ENCODE measurements around the gene PSD4. TPM values are rescaled to one million over a fixed set of nuclear protein-coding genes. Genes with fewer than 3 reads are reported as not detected.
A peak's percentile ranks its signal among the peaks of the same experiment; 100 is the strongest.

Gene PSD4
- total RNA-seq, 4 donors from 2014 or later: 48.2 to 193 (median 87.4) TPM

GRCh38 chr2:113158884-113159553 is 14.8 kb upstream of the PSD4 start:
- Histone ChIP-seq H3K27me3 (no peaks in the 10 kb centered on the region), H3K36me3 (no peaks in the 10 kb centered on the region), H3K4me3 (no peak overlapping the region), H3K9me3 (no peaks in the 10 kb centered on the region), H3K27ac (peak overlapping the region; percentile 51 to 82 (median 80)), H3K4me1 (peaks cover 0 to 16% (median 11%) of the 10 kb centered on the region in 4 donors)
- no peak for TF ChIP-seq POLR2AphosphoS5 (IDR thresholded peaks at IDR 0.05)
- TF ChIP-seq EP300 (IDR thresholded peaks at IDR 0.05; ENCODE audit: low read depth): no peak
- TF ChIP-seq, protein P1, sequence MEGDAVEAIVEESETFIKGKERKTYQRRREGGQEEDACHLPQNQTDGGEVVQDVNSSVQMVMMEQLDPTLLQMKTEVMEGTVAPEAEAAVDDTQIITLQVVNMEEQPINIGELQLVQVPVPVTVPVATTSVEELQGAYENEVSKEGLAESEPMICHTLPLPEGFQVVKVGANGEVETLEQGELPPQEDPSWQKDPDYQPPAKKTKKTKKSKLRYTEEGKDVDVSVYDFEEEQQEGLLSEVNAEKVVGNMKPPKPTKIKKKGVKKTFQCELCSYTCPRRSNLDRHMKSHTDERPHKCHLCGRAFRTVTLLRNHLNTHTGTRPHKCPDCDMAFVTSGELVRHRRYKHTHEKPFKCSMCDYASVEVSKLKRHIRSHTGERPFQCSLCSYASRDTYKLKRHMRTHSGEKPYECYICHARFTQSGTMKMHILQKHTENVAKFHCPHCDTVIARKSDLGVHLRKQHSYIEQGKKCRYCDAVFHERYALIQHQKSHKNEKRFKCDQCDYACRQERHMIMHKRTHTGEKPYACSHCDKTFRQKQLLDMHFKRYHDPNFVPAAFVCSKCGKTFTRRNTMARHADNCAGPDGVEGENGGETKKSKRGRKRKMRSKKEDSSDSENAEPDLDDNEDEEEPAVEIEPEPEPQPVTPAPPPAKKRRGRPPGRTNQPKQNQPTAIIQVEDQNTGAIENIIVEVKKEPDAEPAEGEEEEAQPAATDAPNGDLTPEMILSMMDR (IDR thresholded peaks at IDR 0.05): no peak
- no peak for TF ChIP-seq POLR2A (IDR thresholded peaks at IDR 0.05)
- 71 to 84% methylated on average over 4 of the region's 4 CpGs for WGBS, 2 donors (ENCODE audit: low coverage in 1 of 2)
- in situ Hi-C loops (cut with MboI; ENCODE audit: low pct_ligation_motif_present in 1 of 4, low pct_unique_long_range_greater_than_20kb in 1 of 4, low sequenced_read_pairs in 3 of 4): no loop called here
- intact Hi-C loops (cut with DNase I; ENCODE audit: low total_unique reads): no loop called here
- no peak for DNase-seq

DNA sequence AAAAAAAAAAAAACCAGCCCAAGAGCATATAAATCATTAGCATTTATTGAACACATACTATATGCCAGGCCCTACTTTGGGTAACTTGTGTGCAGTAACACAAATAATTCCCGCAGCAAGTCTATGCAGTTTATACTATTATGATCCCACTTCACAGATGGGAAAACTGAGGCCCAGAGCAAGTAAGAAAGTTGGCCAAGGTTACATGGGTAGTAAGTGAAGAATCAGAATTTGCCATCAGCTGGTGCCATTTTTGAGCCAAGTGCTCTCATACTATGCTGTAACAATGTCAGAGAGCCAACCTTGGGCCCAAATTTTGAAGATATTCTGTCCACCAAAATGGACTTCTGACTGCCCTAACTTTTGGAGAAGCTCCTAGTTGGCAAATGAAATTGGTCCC is 13.5 kb upstream of the PSD4 start:
- TF ChIP-seq POLR2A (IDR thresholded peaks at IDR 0.05) (no peak), POLR2AphosphoS5 (IDR thresholded peaks at IDR 0.05) (no peak), EP300 (IDR thresholded peaks at IDR 0.05; ENCODE audit: low read depth) (no peak)
- TF ChIP-seq, protein P1 (IDR thresholded peaks at IDR 0.05): no peak
- 97 to 100% methylated on average over 1 of the region's 1 CpG for WGBS, 2 donors (ENCODE audit: low coverage in 1 of 2)
- H3K27ac ChIP-seq: no peak overlapping the region
- no peak overlapping the region for H3K4me3 ChIP-seq
- H3K4me1 ChIP-seq: peaks cover 0 to 22% (median 14%) of the 10 kb centered on the region in 4 donors
- no peak for DNase-seq
- H3K9me3 ChIP-seq: no peaks in the 10 kb centered on the region
- intact Hi-C loops (cut with DNase I; ENCODE audit: low total_unique reads): no loop called here
- in situ Hi-C loops (cut with MboI; ENCODE audit: low pct_ligation_motif_present in 1 of 4, low pct_unique_long_range_greater_than_20kb in 1 of 4, low sequenced_read_pairs in 3 of 4): no loop called here
- no peaks in the 10 kb centered on the region for H3K27me3 ChIP-seq
- no peaks in the 10 kb centered on the region for H3K36me3 ChIP-seq

DNA sequence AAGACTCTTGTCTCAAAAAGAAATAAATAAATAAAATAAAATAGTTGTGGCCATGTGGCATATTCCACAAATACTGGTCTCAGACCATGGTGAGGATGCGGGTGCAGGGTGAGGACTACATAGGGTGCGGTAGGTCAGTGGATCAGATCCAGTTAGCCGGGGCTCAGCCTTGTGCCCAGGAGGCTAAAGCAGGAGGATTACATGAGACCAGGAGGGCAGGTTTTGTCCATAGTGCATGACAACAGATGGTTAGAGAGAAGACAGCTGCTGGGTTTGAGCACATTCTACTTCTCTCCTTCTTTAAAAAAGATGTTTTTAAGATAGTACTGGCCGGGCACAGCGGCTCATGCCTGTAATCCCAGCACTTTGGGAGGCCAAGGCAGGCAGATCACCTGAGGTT is 12.8 kb upstream of the PSD4 start:
- no peaks in the 10 kb centered on the region for H3K27me3 ChIP-seq
- 88 to 94% methylated on average over 4 to 5 of the region's 5 CpGs for WGBS, 2 donors (ENCODE audit: low coverage in 1 of 2)
- H3K4me1 ChIP-seq: peaks cover 0 to 28% (median 14%) of the 10 kb centered on the region in 4 donors
- in situ Hi-C loops (cut with MboI; ENCODE audit: low pct_ligation_motif_present in 1 of 4, low pct_unique_long_range_greater_than_20kb in 1 of 4, low sequenced_read_pairs in 3 of 4) (no loop called here), intact Hi-C loops (cut with DNase I; ENCODE audit: low total_unique reads) (no loop called here)
- TF ChIP-seq EP300 (IDR thresholded peaks at IDR 0.05; ENCODE audit: low read depth): no peak
- no peak for TF ChIP-seq POLR2AphosphoS5 (IDR thresholded peaks at IDR 0.05)
- TF ChIP-seq, protein P1 (IDR thresholded peaks at IDR 0.05): no peak
- TF ChIP-seq POLR2A (IDR thresholded peaks at IDR 0.05): no peak
- H3K9me3 ChIP-seq: no peaks in the 10 kb centered on the region
- H3K27ac ChIP-seq: no peak overlapping the region
- H3K4me3 ChIP-seq: no peak overlapping the region
- no peaks in the 10 kb centered on the region for H3K36me3 ChIP-seq
- DNase-seq: no peak

GRCh38 chr2:113162173-113162572 is 11.6 kb upstream of the PSD4 start:
- in situ Hi-C loops (cut with MboI; ENCODE audit: low pct_ligation_motif_present in 1 of 4, low pct_unique_long_range_greater_than_20kb in 1 of 4, low sequenced_read_pairs in 3 of 4): no loop called here
- Histone ChIP-seq H3K27me3 (no peaks in the 10 kb centered on the region), H3K36me3 (no peaks in the 10 kb centered on the region), H3K4me3 (no peak overlapping the region), H3K27ac (no peak overlapping the region), H3K9me3 (no peaks in the 10 kb centered on the region), H3K4me1 (peaks cover 0 to 35% (median 15%) of the 10 kb centered on the region in 4 donors)
- intact Hi-C loops (cut with DNase I; ENCODE audit: low total_unique reads): no loop called here
- no peak for DNase-seq
- TF ChIP-seq POLR2A (IDR thresholded peaks at IDR 0.05) (no peak), POLR2AphosphoS5 (IDR thresholded peaks at IDR 0.05) (no peak), EP300 (IDR thresholded peaks at IDR 0.05; ENCODE audit: low read depth) (no peak)
- TF ChIP-seq, protein P1 (IDR thresholded peaks at IDR 0.05): no peak
- WGBS, 2 donors (ENCODE audit: low coverage in 1 of 2): 80 to 88% methylated on average over 2 to 10 of the region's 10 CpGs
